ENCODE results near the gene PHACTR1.

GRCh38 chr6:12984776-12985175, 268.2 kb downstream of the PHACTR1 start:
- TF ChIP-seq CTCF (conservative IDR thresholded peaks at IDR 0.05 in 1 of 2, IDR thresholded peaks at IDR 0.05 in 1 of 2; ENCODE audit: low read depth in 1 of 2, low read length in 2 of 2), result no peak
- TF ChIP-seq EZH2 (IDR thresholded peaks at IDR 0.05; ENCODE audit: low read length, missing control alignments), result no peak

All from fibroblast of lung (primary cell).